ENCODE measurements around the gene NEUROG1. TPM values are rescaled to one million over a fixed set of nuclear protein-coding genes. Genes with fewer than 3 reads are reported as not detected.

NEUROG1 gene
- total and polyA plus RNA-seq, 2 of the 13 experiments (the other 11 are each of a cell fraction or from before 2014, with no cell fraction given): not detected

DNA sequence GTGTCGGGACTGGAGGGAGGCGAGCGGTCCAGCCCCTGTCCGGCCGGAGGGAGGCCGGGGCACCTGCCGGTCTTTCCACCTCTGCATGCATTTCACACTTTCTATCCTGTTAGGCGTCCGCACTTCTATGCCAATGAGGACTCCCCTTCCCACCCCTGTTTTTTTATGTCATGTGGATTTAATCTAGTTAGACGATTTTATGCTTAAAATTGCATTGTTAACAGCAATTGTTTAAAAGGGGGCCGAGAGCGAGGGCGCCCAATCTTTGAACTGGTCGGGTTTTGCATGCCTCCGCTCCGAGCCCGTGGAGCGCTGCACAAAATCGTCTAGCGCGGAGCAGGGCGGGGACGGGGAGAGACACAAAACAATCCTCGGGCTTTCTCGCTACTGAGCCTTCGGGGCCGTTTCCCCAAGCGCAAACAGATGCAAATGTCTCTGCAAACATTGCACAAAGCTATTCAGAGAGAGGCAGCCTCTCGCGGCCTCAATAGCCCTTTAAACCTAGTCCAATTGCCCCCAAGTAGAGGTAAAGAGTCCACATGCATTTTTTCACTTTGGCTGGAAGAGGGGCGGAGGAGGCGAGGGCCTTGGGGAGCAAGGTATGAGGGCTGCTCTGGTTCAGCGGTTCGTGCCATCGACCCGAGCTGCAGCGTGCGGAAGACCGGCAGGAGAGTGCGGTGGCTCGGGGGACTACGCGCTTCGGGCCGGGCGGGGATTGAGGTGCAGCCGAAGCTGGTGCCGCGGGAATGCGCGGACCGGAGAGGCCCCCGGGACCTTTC is 46.1 kb downstream of the NEUROG1 start (continued):
- TF ChIP-seq, protein P1, sequence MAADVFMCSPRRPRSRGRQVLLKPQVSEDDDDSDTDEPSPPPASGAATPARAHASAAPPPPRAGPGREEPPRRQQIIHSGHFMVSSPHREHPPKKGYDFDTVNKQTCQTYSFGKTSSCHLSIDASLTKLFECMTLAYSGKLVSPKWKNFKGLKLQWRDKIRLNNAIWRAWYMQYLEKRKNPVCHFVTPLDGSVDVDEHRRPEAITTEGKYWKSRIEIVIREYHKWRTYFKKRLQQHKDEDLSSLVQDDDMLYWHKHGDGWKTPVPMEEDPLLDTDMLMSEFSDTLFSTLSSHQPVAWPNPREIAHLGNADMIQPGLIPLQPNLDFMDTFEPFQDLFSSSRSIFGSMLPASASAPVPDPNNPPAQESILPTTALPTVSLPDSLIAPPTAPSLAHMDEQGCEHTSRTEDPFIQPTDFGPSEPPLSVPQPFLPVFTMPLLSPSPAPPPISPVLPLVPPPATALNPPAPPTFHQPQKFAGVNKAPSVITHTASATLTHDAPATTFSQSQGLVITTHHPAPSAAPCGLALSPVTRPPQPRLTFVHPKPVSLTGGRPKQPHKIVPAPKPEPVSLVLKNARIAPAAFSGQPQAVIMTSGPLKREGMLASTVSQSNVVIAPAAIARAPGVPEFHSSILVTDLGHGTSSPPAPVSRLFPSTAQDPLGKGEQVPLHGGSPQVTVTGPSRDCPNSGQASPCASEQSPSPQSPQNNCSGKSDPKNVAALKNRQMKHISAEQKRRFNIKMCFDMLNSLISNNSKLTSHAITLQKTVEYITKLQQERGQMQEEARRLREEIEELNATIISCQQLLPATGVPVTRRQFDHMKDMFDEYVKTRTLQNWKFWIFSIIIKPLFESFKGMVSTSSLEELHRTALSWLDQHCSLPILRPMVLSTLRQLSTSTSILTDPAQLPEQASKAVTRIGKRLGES (CRISPR knock-in tag; IDR thresholded peaks at IDR 0.05; ENCODE audit: borderline replicate concordance): no peak
- TF ChIP-seq SALL1 (CRISPR knock-in tag; IDR thresholded peaks at IDR 0.05) (peak; percentile 71), POLR2G (IDR thresholded peaks at IDR 0.05; ENCODE audit: low read depth, low read length) (peak; percentile 47), RBFOX2 (IDR thresholded peaks at IDR 0.05; ENCODE audit: low read depth, low read length) (peak; percentile 48), ZNF703 (CRISPR knock-in tag; IDR thresholded peaks at IDR 0.05; ENCODE audit: borderline replicate concordance) (0 out of 2 replicates have a peak, but pooled peaks have one; percentile 58), RXRB (CRISPR knock-in tag; IDR thresholded peaks at IDR 0.05; ENCODE audit: borderline replicate concordance) (peak; percentile 46), ZFX (CRISPR knock-in tag; IDR thresholded peaks at IDR 0.05; ENCODE audit: low read depth) (peak; percentile 35; the same call in 1 of the 2 replicates), MXI1 (IDR thresholded peaks at IDR 0.05; ENCODE audit: borderline replicate concordance, low read depth, low read length) (0 out of 3 replicates have a peak, but pooled peaks have one; percentile 10), YEATS2 (CRISPR knock-in tag; IDR thresholded peaks at IDR 0.05; ENCODE audit: borderline replicate concordance) (no peak)
